HCT116 (cell line): ENCODE measurements around the gene KDSR. TPM values are rescaled to one million over a fixed set of nuclear protein-coding genes. Genes with fewer than 3 reads are reported as not detected.

ENCODE experiments used
- ATAC-seq: fragments of 200-7000 bp; cut with Tn5 transposase; 2 replicates; pipeline ENCODE4 v1.9.1; 2020; ENCODE audit warnings: mild to moderate bottlenecking, moderate library complexity
- BruUV-seq: library from RNA; stranded (reverse); fragments of 400-500 nt; replicated peaks from 2 replicates; lab custom pipeline; 2021; lab: Mats Ljungman, UMichigan
- CTCF ChIA-PET: fragments of 300-600 bp; sonication (Branson Sonifier 250); formaldehyde crosslinking; loops from one replicate; lab custom pipeline; 2021; ENCODE audit warnings: antibody characterized with exemption; lab: Charles Lee
- POLR2A ChIA-PET: fragments of 300-600, 350-600 bp; sonication (Branson Sonifier 250); formaldehyde crosslinking; loops from one replicate; lab custom pipeline; 2021; ENCODE audit warnings: antibody characterized with exemption; lab: Charles Lee
- RAD21 ChIA-PET, 2 experiments: fragments of 300-600 bp; sonication (Branson Sonifier 250); formaldehyde crosslinking; loops; one replicate each; lab custom pipeline; 2023; ENCODE audit warnings: low total read pairs in 2 of 2; ENCODE audit not compliant: uncharacterized antibody in 2 of 2, unreplicated experiment in 2 of 2, low non-redundant PET in 1 of 2; lab: Charles Lee
- DNase-seq: peaks from one replicate; pipeline ENCODE4 v3.0.0-alpha.2; 2010; ENCODE audit warnings: low read depth, low spot score
- H2AFZ ChIP-seq: fragments of 200-600 bp; shearing (Covaris generic), sonication (generic); 2 replicates; pipeline ENCODE4 v1.6.1; 2017; ENCODE audit warnings: low read depth, mixed run types, mixed read lengths, antibody characterized with exemption, low read length; ENCODE audit not compliant: poor library complexity, severe bottlenecking
- H3K27ac ChIP-seq: 2 replicates; pipeline ENCODE4 v1.5.1; 2012; ENCODE audit warnings: low read depth, low read length
- H3K27me3 ChIP-seq: fragments of 200-600 bp; sonication (generic); 2 replicates; pipeline ENCODE4 v1.6.1; 2016; ENCODE audit warnings: mixed run types, low read length, mixed read lengths; ENCODE audit not compliant: insufficient read depth
- H3K36me3 ChIP-seq, 2 experiments: fragments of 200-500 bp in 1 of 2; fragments of 200-600 bp in 1 of 2; sonication (Bioruptor generic) in 1 of 2; sonication (generic) in 1 of 2; 2 replicates each; pipeline versions ENCODE4 v1.5.1 to v1.6.1; 2014 to 2016; ENCODE audit warnings: low read length in 2 of 2, inconsistent platforms in 1 of 2, mixed read lengths in 1 of 2, mixed run types in 1 of 2; ENCODE audit not compliant: insufficient read depth in 2 of 2, control insufficient read depth in 1 of 2
- H3K4me1 ChIP-seq, 2 experiments: fragments of 200-600 bp in 1 of 2; sonication (generic) in 1 of 2; 2 replicates each; pipeline versions ENCODE4 v1.5.1 to v1.6.1; 2012 to 2017; ENCODE audit warnings: low read length in 2 of 2, inconsistent platforms in 1 of 2, mild to moderate bottlenecking in 1 of 2, mixed read lengths in 1 of 2, mixed run types in 1 of 2, moderate library complexity in 1 of 2; ENCODE audit not compliant: insufficient read depth in 2 of 2, control insufficient read depth in 1 of 2
- H3K4me2 ChIP-seq: fragments of 200-600 bp; sonication (generic); 2 replicates; pipeline ENCODE4 v1.6.1; 2017; ENCODE audit warnings: mixed run types, low read length, mixed read lengths
- H3K4me3 ChIP-seq, 2 experiments: fragments of 200-600 bp in 1 of 2; sonication (generic) in 1 of 2; replicated peaks in 1 of 2; 2 replicates each; pipeline ENCODE4 v1.5.1; 2011 to 2016; ENCODE audit warnings: low read length in 2 of 2, control low read depth in 1 of 2, low read depth in 1 of 2, mild to moderate bottlenecking in 1 of 2, mixed read lengths in 1 of 2, mixed run types in 1 of 2
- H3K79me2 ChIP-seq: fragments of 200-600 bp; sonication (generic); 2 replicates; pipeline ENCODE4 v1.6.1; 2017; ENCODE audit warnings: mild to moderate bottlenecking, mixed run types, low read length, moderate library complexity, mixed read lengths; ENCODE audit not compliant: insufficient read depth
- H3K9ac ChIP-seq: fragments of 200-600 bp; sonication (generic); 2 replicates; pipeline ENCODE4 v1.6.1; 2016; ENCODE audit warnings: low read length, mixed read lengths
- H3K9me2 ChIP-seq: fragments of 200-600 bp; sonication (generic), shearing (Covaris generic); 2 replicates; pipeline ENCODE4 v1.6.1; 2017; ENCODE audit warnings: mixed run types, mild to moderate bottlenecking, moderate library complexity; ENCODE audit not compliant: insufficient read depth
- H3K9me3 ChIP-seq, 2 experiments: fragments of 200-500 bp in 1 of 2; fragments of 200-600 bp in 1 of 2; sonication (Bioruptor generic) in 1 of 2; sonication (generic) in 1 of 2; 2 replicates each; pipeline ENCODE4 v1.6.1; 2014 to 2017; ENCODE audit warnings: low read length in 2 of 2, mixed read lengths in 2 of 2, inconsistent platforms in 1 of 2, low read depth in 1 of 2, mild to moderate bottlenecking in 1 of 2, mixed run types in 1 of 2, moderate library complexity in 1 of 2; ENCODE audit not compliant: control insufficient read depth in 1 of 2, insufficient read depth in 1 of 2
- H4K20me1 ChIP-seq: fragments of 200-600 bp; sonication (generic), shearing (Covaris generic); 2 replicates; pipeline ENCODE4 v1.6.1; 2017; ENCODE audit warnings: mixed run types, mild to moderate bottlenecking, moderate library complexity; ENCODE audit not compliant: insufficient read depth
- CEBPB ChIP-seq: IDR thresholded peaks from 2 replicates; pipeline ENCODE4 v1.6.1; 2012; ENCODE audit warnings: low read depth
- EGR1 ChIP-seq: IDR thresholded peaks from 2 replicates; pipeline ENCODE4 v1.6.1; 2012; ENCODE audit warnings: low read depth
- ELF1 ChIP-seq: IDR thresholded peaks from 2 replicates; pipeline ENCODE4 v1.6.1; 2012; ENCODE audit warnings: low read depth, borderline replicate concordance
- FOSL1 ChIP-seq: IDR thresholded peaks from 2 replicates; pipeline ENCODE4 v1.6.1; 2012; ENCODE audit warnings: low read depth
- POLR2A ChIP-seq: IDR thresholded peaks from 2 replicates; pipeline ENCODE4 v1.7.0; 2011; ENCODE audit warnings: borderline replicate concordance; ENCODE audit not compliant: insufficient read depth, insufficient read length; ENCODE audit errors: extremely low read depth
- SIN3A ChIP-seq: IDR thresholded peaks from 2 replicates; pipeline ENCODE4 v1.6.1; 2012; ENCODE audit warnings: low read depth
- TCF7L2 ChIP-seq: IDR thresholded peaks from 2 replicates; pipeline ENCODE4 v1.7.0; 2011; ENCODE audit warnings: borderline replicate concordance, inconsistent platforms; ENCODE audit not compliant: insufficient read depth, insufficient read length; ENCODE audit errors: extremely low read depth
- ZFX ChIP-seq: fragments of 450-650 bp; IDR thresholded peaks from 2 replicates; pipeline ENCODE4 v1.6.1; 2017
- intact Hi-C: fragments of 100-400 bp; cut with micrococcal nuclease; formaldehyde crosslinking; loops from 2 replicates; pipeline ENCODE4 v1.10.0; 2022
- total RNA-seq: library from RNA; stranded (reverse); gene quantifications from one replicate; pipeline ENCODE4 v1.2.1, GENCODE V29; 2021; ENCODE audit not compliant: unreplicated experiment
- TF ChIP-seq, protein P1 (sequence below), 3 experiments: fragments of 200-600 bp in 1 of 3; sonication (generic) in 1 of 3; IDR thresholded peaks in 2 of 3; conservative IDR thresholded peaks in 1 of 3; 2 replicates each; pipeline ENCODE4 v1.5.1; 2012 to 2017; ENCODE audit warnings: low read depth in 2 of 3, low read length in 2 of 3, antibody characterized with exemption in 1 of 3, borderline replicate concordance in 1 of 3, control low read depth in 1 of 3, mild to moderate bottlenecking in 1 of 3, mixed read lengths in 1 of 3, mixed run types in 1 of 3, moderate library complexity in 1 of 3; ENCODE audit not compliant: insufficient read depth in 1 of 3
- TF ChIP-seq, protein P2 (sequence below): IDR thresholded peaks from 2 replicates; pipeline ENCODE4 v1.6.1; 2012

KDSR gene
- total RNA-seq, 1 experiment from 2014 or later: 68.6 TPM

DNA sequence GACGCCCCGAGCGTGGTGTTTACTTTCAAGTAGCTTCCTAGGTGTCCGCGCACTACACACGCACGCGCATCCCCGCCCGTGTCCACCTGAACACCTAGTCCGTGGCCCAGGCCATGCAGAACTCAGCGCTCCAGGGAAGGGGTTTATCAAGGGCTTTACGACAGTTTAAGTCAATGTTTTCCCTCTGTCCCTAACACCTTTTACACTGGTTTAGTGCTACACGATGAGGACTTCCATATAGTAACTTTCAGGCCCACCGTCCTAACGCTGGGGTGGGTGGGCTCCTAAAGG, 46.1 kb downstream of the KDSR start (continued):
- TF ChIP-seq ELF1: no peak
- TF ChIP-seq POLR2A: no peak

DNA sequence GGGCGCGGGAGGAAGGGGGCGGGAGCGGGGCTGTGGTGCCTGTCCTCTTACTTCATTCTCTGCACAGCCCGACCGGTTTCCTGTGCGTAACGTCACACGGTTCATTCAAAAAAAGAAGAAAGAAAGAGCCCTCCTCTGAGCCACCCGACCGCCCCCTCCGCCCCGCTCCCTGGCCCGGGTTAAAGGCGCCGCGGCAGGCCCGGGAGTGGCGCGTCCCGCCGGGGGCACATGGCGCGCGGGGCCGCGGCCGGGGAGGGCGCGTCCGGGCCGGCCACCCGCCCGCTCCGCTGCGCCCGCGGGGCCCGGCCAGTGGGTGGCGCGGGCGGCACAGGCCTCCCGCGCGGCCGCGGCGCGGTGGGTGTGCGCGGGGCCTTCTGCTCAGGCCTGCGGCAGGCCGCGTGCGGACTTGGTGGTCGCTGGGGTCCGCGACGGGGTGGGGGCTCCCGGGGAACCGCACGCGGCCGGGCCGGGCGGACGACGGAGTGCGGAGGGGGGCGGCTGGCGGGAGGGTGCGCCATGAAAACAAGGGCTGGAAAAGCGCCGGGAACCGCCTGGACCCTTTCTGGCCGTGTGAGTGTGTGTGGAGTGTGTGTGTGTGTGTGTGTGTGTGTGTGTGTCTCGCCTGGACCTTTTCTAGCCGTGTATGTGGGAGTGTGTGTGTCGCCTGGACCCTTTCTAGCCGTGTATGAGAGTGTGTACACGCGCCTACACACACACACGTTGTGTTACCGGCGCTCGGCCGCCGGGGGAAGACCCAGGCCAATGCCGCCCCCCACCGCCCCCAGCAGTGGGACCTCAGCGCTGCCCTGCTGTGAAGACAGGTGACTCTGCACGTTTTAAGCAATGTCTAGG, 46.7 kb downstream of the KDSR start:
- Histone ChIP-seq H4K20me1 (no peaks in the 10 kb centered on the region), H3K27me3 (0 out of 2 replicates have a peak, but pooled peaks cover 7% of the 10 kb centered on the region), H3K4me3 (peak overlapping the region; percentile 48 to 68), H3K9me2 (no peaks in the 10 kb centered on the region), H3K9me3 (no peaks in the 10 kb centered on the region), H2AFZ (no peak overlapping the region)
- intact Hi-C loops: loop anchor here (5.0 to 10.0 kb wide), 2 partner anchors 117 to 836 kb away; no protein-coding TSS in a partner anchor
- DNase-seq: peak; percentile 29
- POLR2A ChIA-PET: no interaction called here
- CTCF ChIA-PET: interaction anchor here (1.7 kb wide), 1 partner anchor 188 kb away, joined by 4 read pairs; no protein-coding TSS in a partner anchor
- RAD21 ChIA-PET: interaction anchor here in 1 of 2 experiments (0.5 kb wide), 1 partner anchor 23 kb away, joined by 3 read pairs; no protein-coding TSS in a partner anchor
- no peak for TF ChIP-seq POLR2A
- no peak for TF ChIP-seq EGR1
- TF ChIP-seq SIN3A: no peak
- TF ChIP-seq CEBPB: no peak
- peak; percentile 11 for TF ChIP-seq TCF7L2
- no peak for TF ChIP-seq FOSL1
- TF ChIP-seq, protein P1, sequence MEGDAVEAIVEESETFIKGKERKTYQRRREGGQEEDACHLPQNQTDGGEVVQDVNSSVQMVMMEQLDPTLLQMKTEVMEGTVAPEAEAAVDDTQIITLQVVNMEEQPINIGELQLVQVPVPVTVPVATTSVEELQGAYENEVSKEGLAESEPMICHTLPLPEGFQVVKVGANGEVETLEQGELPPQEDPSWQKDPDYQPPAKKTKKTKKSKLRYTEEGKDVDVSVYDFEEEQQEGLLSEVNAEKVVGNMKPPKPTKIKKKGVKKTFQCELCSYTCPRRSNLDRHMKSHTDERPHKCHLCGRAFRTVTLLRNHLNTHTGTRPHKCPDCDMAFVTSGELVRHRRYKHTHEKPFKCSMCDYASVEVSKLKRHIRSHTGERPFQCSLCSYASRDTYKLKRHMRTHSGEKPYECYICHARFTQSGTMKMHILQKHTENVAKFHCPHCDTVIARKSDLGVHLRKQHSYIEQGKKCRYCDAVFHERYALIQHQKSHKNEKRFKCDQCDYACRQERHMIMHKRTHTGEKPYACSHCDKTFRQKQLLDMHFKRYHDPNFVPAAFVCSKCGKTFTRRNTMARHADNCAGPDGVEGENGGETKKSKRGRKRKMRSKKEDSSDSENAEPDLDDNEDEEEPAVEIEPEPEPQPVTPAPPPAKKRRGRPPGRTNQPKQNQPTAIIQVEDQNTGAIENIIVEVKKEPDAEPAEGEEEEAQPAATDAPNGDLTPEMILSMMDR (IDR thresholded peaks at IDR 0.05 in 2 of 3, conservative IDR thresholded peaks at IDR 0.05 in 1 of 3; ENCODE audit: borderline replicate concordance in 1 of 3, insufficient read depth in 1 of 3, low read depth in 2 of 3, low read length in 2 of 3): no peak
- TF ChIP-seq ZFX: peak; percentile 91
- TF ChIP-seq, protein P2, sequence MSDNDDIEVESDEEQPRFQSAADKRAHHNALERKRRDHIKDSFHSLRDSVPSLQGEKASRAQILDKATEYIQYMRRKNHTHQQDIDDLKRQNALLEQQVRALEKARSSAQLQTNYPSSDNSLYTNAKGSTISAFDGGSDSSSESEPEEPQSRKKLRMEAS: 0 out of 2 replicates have a peak, but pooled peaks have one; percentile 14
- TF ChIP-seq, all 23 proteins: peak for 3
- Histone ChIP-seq H3K79me2 (no peaks in the 10 kb centered on the region), H3K36me3 (no peaks in the 10 kb centered on the region), H3K4me2 (peak overlapping the region; percentile 66), H3K4me1 (peaks cover 5 to 24% of the 10 kb centered on the region in 2 experiments; a peak in 2 of 4 replicates), H3K9ac (peak overlapping the region; percentile 59), H3K27ac (peak overlapping the region; percentile 43; the same call in 1 of the 2 replicates)
- peak; percentile 78 for ATAC-seq
- TSS peak; percentile 80 for BruUV-seq
